Hair follicle dermal papilla cell (primary cell): Measurements from ENCODE around the gene SERPINI1. TPM values are rescaled to one million over a fixed set of nuclear protein-coding genes. Genes with fewer than 3 reads are reported as not detected.

ENCODE experiments used
- small RNA-seq: library from RNA; depleted of rRNA; stranded (forward); fragments of <200 nt; gene quantifications from one replicate; pipeline ENCODE3, GENCODE V24; 2012
- total RNA-seq: library from RNA; depleted of rRNA; stranded (reverse); fragments of >200 nt; gene quantifications from 2 replicates; pipeline ENCODE4 v1.2.3, GENCODE V29; 2012

The SERPINI1 gene, protein sequence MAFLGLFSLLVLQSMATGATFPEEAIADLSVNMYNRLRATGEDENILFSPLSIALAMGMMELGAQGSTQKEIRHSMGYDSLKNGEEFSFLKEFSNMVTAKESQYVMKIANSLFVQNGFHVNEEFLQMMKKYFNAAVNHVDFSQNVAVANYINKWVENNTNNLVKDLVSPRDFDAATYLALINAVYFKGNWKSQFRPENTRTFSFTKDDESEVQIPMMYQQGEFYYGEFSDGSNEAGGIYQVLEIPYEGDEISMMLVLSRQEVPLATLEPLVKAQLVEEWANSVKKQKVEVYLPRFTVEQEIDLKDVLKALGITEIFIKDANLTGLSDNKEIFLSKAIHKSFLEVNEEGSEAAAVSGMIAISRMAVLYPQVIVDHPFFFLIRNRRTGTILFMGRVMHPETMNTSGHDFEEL
- total RNA-seq, result 0.97 and 2.1 TPM in 2 replicates

DNA sequence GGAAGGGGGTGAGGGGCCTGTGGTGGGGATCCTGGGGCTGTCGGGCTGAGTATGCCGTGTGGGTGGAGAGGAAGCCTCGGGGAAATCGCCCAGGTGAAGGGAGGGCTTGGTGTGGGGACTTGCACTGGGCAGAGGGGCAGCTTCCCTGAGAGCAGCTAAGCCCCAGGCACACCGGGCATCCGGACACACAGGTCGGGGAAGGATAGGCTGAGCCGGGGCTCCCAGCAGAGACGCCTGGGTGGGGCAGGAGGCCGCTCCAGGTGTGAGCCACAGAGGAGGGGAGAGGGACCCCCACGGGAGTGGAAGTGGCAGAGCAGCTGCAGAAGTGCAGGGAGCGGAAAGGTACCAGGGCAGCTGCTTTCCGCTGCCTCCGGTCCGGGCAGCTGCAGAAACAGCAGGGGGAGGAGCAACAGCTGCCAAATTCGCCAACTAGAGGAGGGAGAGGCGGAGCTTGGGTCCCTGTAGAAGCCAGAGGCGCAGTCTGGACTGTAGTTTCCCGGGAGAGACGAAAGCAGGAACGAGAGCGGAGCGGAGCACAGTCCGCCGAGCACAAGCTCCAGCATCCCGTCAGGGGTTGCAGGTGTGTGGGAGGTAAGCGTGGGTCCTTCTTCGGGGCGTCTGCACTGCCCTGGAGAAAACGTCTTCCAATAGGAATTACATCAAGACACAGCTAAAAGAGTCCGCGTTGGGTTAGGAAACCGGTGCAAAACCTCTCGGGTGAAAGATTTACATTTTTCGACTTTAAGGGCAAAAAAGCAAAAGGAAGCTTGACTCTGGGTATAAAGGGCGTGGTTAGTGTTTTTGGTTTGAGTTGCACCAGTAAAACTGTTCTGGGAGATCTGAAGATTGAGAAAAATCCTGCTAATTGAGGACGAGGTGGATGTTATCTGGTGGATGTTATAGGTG, at the start of gene SERPINI1:
Gene SERPINI1 (plus strand): TSS at position 489 of the 906 bp plus-strand sequence. CDS start 53,408 bp downstream, outside the sequence.

DNA sequence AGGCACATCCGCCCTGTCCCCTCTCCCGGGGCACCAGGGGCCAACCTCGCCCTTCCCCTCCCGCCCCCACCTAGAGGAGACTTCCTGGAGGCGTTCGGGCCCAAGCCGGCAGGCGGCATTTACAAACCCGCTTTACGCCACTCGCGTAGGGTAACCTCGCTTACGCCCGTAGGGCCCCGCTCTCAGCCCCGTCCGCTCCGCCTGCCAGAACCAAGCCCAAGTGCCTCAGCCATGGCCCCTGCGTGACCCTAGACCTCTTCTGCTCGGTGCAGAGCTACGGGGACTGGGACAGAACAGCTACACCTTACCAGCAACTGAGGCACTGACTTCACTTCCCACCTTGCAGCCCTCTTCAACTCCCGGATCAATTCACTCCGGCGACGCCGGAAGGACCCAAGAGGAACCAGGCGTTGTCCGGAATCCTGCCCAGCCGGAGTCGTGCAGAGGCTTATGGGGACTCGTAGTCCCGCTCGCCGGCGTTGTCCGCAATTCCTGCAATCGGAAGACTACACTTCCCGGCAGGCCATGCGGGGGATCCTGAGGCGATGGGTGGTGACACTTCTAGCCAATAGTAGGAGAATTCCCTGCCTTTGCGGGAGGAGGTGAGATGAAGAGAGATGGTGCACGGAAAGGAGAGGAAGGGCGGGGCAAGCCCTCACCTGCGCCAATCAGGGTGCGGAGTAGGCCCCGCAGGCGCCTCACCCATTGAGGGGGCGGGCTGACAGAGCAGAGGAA, 856 bp upstream of the SERPINI1 start, which contains the start of gene PDCD10:
Gene PDCD10 (minus strand): TSS at position 395 of the 735 bp plus-strand sequence. CDS start 14,735 bp downstream, outside the sequence.

Small RNA genes lying within 50 kb of the gene (small RNA-seq; reads per million reads assigned to genes)
- gene HMGN1P8, result not detected

Other genes starting within 250 kb of the SERPINI1 start
- 0.49 TPM in 1 of 2 replicates, not detected in the other for gene WDR49, start 81.8 kb upstream of the SERPINI1 start, total RNA-seq
- 37.9 and 44.8 TPM in 2 replicates for gene PDCD10, start 829 bp upstream of the SERPINI1 start, total RNA-seq